ENCODE measurements around the gene SPATA17. TPM values are rescaled to one million over a fixed set of nuclear protein-coding genes. Genes with fewer than 3 reads are reported as not detected.

SPATA17 gene
- polyA plus RNA-seq, 1 donor from 2014 or later = 3.1 TPM

Small RNA genes within 50 kb of the gene (small RNA-seq; reads per million reads assigned to genes)
- gene UBBP2 = 0 reads per million in 3 experiments

Other genes starting within 250 kb of the SPATA17 start
- 12.3 and 17.1 TPM in 2 replicates for gene GPATCH2, start 254 bp upstream of the SPATA17 start, polyA plus RNA-seq

All from neural cell (in vitro differentiated cells).